MM.1S (cell line): Measurements from ENCODE around the gene DPPA4.

Source experiments
- DNase-seq: peaks from one replicate; pipeline ENCODE4 v3.0.0-alpha.2; 2015
- H2AFZ ChIP-seq: fragments of 300-600 bp; sonication (generic); 2 replicates; pipeline ENCODE4 v1.6.0; 2016; ENCODE audit warnings: antibody characterized with exemption, low read length
- H3F3A ChIP-seq: fragments of 300-600 bp; sonication (generic); 2 replicates; pipeline ENCODE4 v1.6.1; 2016; ENCODE audit warnings: mild to moderate bottlenecking, antibody characterized with exemption, low read length, moderate library complexity, mixed read lengths; ENCODE audit not compliant: insufficient read depth
- H3K27ac ChIP-seq: fragments of 300-600 bp; sonication (generic); 2 replicates; pipeline ENCODE4 v1.5.1; 2016; ENCODE audit warnings: mild to moderate bottlenecking, low read length
- H3K27me3 ChIP-seq: fragments of 300-600 bp; sonication (generic); replicated peaks from 2 replicates; pipeline ENCODE4 v1.6.0; 2016; ENCODE audit warnings: low read length; ENCODE audit not compliant: insufficient read depth
- H3K36me3 ChIP-seq: fragments of 300-600 bp; sonication (generic); replicated peaks from 2 replicates; pipeline ENCODE4 v1.6.1; 2016; ENCODE audit warnings: mild to moderate bottlenecking, low read length, mixed read lengths; ENCODE audit not compliant: insufficient read depth
- H3K4me1 ChIP-seq: fragments of 300-600 bp; sonication (generic); 2 replicates; pipeline ENCODE4 v1.6.1; 2016; ENCODE audit warnings: low read length, mixed read lengths
- H3K4me2 ChIP-seq: fragments of 300-600 bp; sonication (generic); 2 replicates; pipeline ENCODE4 v1.6.0; 2016; ENCODE audit warnings: low read depth, low read length
- H3K4me3 ChIP-seq: fragments of 300-600 bp; sonication (generic); 2 replicates; pipeline ENCODE4 v1.5.1; 2016; ENCODE audit warnings: low read length, mixed read lengths
- H3K79me2 ChIP-seq: fragments of 300-600 bp; sonication (generic); 2 replicates; pipeline ENCODE4 v1.6.1; 2016; ENCODE audit warnings: mixed run types, low read length, mixed read lengths
- H3K9ac ChIP-seq: fragments of 300-600 bp; sonication (generic); 2 replicates; pipeline ENCODE4 v1.6.1; 2016; ENCODE audit warnings: low read length, mixed read lengths
- H3K9me2 ChIP-seq: fragments of 300-600 bp; sonication (generic); replicated peaks from 2 replicates; pipeline ENCODE4 v1.6.1; 2016; ENCODE audit warnings: mild to moderate bottlenecking, low read length, mixed read lengths; ENCODE audit not compliant: insufficient read depth
- H3K9me3 ChIP-seq: fragments of 300-600 bp; sonication (generic); replicated peaks from 2 replicates; pipeline ENCODE4 v1.6.1; 2016; ENCODE audit warnings: mild to moderate bottlenecking, low read length, mixed read lengths; ENCODE audit not compliant: insufficient read depth
- H4K20me1 ChIP-seq: fragments of 300-600 bp; sonication (generic); 2 replicates; pipeline ENCODE4 v1.6.1; 2016; ENCODE audit warnings: mild to moderate bottlenecking, low read length, moderate library complexity, mixed read lengths; ENCODE audit not compliant: insufficient read depth
- CTCF ChIP-seq: fragments of 300-600 bp; sonication (generic); IDR thresholded peaks from 2 replicates; pipeline ENCODE4 v1.5.1; 2016; ENCODE audit warnings: antibody characterized with exemption, low read length, mixed read lengths
- EZH2 ChIP-seq: fragments of 300-600 bp; sonication (generic); optimal IDR thresholded peaks from 2 replicates; pipeline ENCODE3; 2017; ENCODE audit warnings: low read depth, mild to moderate bottlenecking, antibody characterized with exemption, low read length, mixed read lengths
- EZH2phosphoT487 ChIP-seq: fragments of 300-600 bp; sonication (generic); IDR thresholded peaks from 2 replicates; pipeline ENCODE4 v1.6.1; 2018; ENCODE audit warnings: antibody characterized with exemption, low read length

The DPPA4 gene

GRCh38 chr3:109313061-109313460, 24.3 kb downstream of the DPPA4 start:
- no peak overlapping the region for H2AFZ ChIP-seq
- no peaks in the 10 kb centered on the region for H3F3A ChIP-seq
- H3K9me3 ChIP-seq, result no peaks in the 10 kb centered on the region
- H3K4me1 ChIP-seq, result no peaks in the 10 kb centered on the region
- no peak overlapping the region for H3K27ac ChIP-seq
- no peak for DNase-seq
- TF ChIP-seq CTCF (no peak), EZH2phosphoT487 (no peak), EZH2 (no peak)
- no peak overlapping the region for H3K9ac ChIP-seq
- H3K36me3 ChIP-seq, result no peaks in the 10 kb centered on the region
- no peaks in the 10 kb centered on the region for H4K20me1 ChIP-seq
- no peak overlapping the region for H3K4me3 ChIP-seq
- no peaks in the 10 kb centered on the region for H3K27me3 ChIP-seq
- H3K9me2 ChIP-seq, result no peaks in the 10 kb centered on the region
- H3K79me2 ChIP-seq, result no peaks in the 10 kb centered on the region
- H3K4me2 ChIP-seq, result no peak overlapping the region

GRCh38 chr3:109297496-109297895, 39.9 kb downstream of the DPPA4 start:
- H2AFZ ChIP-seq, result no peak overlapping the region
- no peak for TF ChIP-seq EZH2
- no peak for TF ChIP-seq CTCF
- no peak for TF ChIP-seq EZH2phosphoT487
- no peaks in the 10 kb centered on the region for H3F3A ChIP-seq
- H3K27ac ChIP-seq, result no peak overlapping the region
- no peaks in the 10 kb centered on the region for H3K79me2 ChIP-seq
- no peaks in the 10 kb centered on the region for H3K9me2 ChIP-seq
- DNase-seq, result no peak
- H4K20me1 ChIP-seq, result no peaks in the 10 kb centered on the region
- no peak overlapping the region for H3K4me2 ChIP-seq
- H3K36me3 ChIP-seq, result no peaks in the 10 kb centered on the region
- H3K9me3 ChIP-seq, result no peaks in the 10 kb centered on the region
- H3K4me3 ChIP-seq, result no peak overlapping the region
- no peaks in the 10 kb centered on the region for H3K27me3 ChIP-seq
- no peak overlapping the region for H3K9ac ChIP-seq
- H3K4me1 ChIP-seq, result no peaks in the 10 kb centered on the region

GRCh38 chr3:109284071-109284470, 53.3 kb downstream of the DPPA4 start:
- no peaks in the 10 kb centered on the region for H4K20me1 ChIP-seq
- H3F3A ChIP-seq, result no peaks in the 10 kb centered on the region
- no peak overlapping the region for H3K4me3 ChIP-seq
- no peak overlapping the region for H2AFZ ChIP-seq
- H3K9me2 ChIP-seq, result no peaks in the 10 kb centered on the region
- no peaks in the 10 kb centered on the region for H3K79me2 ChIP-seq
- H3K36me3 ChIP-seq, result no peaks in the 10 kb centered on the region
- no peak overlapping the region for H3K4me2 ChIP-seq
- no peaks in the 10 kb centered on the region for H3K4me1 ChIP-seq
- no peaks in the 10 kb centered on the region for H3K9me3 ChIP-seq
- no peak for DNase-seq
- no peak overlapping the region for H3K27ac ChIP-seq
- H3K27me3 ChIP-seq, result no peaks in the 10 kb centered on the region
- no peak overlapping the region for H3K9ac ChIP-seq
- TF ChIP-seq CTCF, result no peak
- no peak for TF ChIP-seq EZH2phosphoT487
- TF ChIP-seq EZH2, result no peak
